ENCODE results near the gene DPP9. TPM values are rescaled to one million over a fixed set of nuclear protein-coding genes. Genes with fewer than 3 reads are reported as not detected.

The DPP9 gene
- total and polyA plus RNA-seq, 2 of the 13 experiments (the other 11 are each of a cell fraction or from before 2014, with no cell fraction given) = 8.4 to 25.8 TPM

- TF ChIP-seq PAXIP1 (CRISPR knock-in tag; conservative IDR thresholded peaks at IDR 0.05) = no peak
Measured at GRCh38 chr19:4744451-4745174, 21.0 kb upstream of the DPP9 start (continued).

DNA sequence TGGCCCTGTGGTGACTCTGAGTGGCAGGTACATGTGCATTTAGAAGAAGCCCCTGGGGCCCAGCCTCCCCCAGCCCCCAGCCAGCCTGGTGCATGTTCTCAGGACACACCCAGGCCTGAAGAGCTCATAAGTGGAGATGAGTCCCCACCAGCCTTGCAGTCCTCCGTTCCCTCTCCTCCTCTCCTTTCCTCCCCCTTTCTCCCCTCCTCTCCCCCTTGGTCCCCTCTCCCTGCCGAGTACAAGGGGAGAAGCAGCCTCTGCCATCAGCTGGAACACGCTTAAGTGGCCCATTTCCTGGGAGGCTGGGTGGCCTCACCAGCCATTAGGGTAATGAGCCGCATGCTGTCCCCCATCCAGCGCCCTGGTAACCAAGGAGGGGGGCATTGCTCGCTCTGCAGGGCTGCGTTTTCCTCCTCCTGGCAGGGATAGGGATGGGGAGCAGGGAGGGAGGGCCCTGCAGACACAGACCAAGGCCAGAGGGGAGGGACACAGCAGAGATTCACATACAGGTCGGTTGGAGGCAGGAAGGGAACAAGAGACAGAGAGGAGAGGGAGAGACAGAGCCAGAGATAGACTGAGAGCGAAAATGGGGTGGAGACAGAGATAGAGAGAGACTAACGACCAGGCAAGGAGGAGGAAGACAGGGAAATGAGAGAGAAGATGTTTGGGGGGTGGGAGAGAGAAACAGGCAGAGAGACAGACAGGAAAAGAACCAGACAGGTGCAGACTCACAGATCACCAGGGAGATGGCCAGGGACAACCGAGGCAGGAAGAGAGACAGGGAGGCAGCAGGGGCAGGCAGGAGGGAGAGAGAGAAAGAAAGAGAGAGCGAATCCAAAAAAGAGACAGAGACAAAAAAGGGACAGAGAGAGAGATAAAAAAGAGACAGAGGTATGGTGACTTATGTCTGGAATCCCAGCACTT lies 19.3 kb upstream of the DPP9 start:
- CTCF ChIA-PET (ENCODE audit: low intra/inter-chr PET ratio, low total read pairs) = no interaction called here
- TF ChIP-seq, protein P1, sequence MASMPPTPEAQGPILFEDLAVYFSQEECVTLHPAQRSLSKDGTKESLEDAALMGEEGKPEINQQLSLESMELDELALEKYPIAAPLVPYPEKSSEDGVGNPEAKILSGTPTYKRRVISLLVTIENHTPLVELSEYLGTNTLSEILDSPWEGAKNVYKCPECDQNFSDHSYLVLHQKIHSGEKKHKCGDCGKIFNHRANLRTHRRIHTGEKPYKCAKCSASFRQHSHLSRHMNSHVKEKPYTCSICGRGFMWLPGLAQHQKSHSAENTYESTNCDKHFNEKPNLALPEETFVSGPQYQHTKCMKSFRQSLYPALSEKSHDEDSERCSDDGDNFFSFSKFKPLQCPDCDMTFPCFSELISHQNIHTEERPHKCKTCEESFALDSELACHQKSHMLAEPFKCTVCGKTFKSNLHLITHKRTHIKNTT (CRISPR knock-in tag; IDR thresholded peaks at IDR 0.05) = no peak
- TF ChIP-seq PITX1 (CRISPR knock-in tag; IDR thresholded peaks at IDR 0.05) = no peak
- no peak for TF ChIP-seq MYC (CRISPR knock-in tag; IDR thresholded peaks at IDR 0.05; ENCODE audit: borderline replicate concordance)
- TF ChIP-seq ZNF773 (CRISPR knock-in tag; IDR thresholded peaks at IDR 0.05; ENCODE audit: borderline replicate concordance) = no peak
- TF ChIP-seq MATR3 (CRISPR knock-in tag; IDR thresholded peaks at IDR 0.05) = no peak
- H3K9ac ChIP-seq (ENCODE audit: insufficient read depth, low read depth, low read length) = no peak overlapping the region
- H3K4me3 ChIP-seq (replicated peaks in 1 of 3; ENCODE audit: insufficient read depth in 1 of 3, low read depth in 2 of 3, low read length in 3 of 3) = no peak overlapping the region
- DNase-seq (ENCODE audit: low spot score) (no peak), FAIRE-seq (no peak), ATAC-seq (peak; percentile 41)
- H3K9me3 ChIP-seq (ENCODE audit: low read length) = no peaks in the 10 kb centered on the region
- H3K4me2 ChIP-seq (ENCODE audit: low read depth, low read length) = no peak overlapping the region; the same call in 1 of the 2 replicates
- no peak overlapping the region for H2AFZ ChIP-seq (ENCODE audit: low read length)
- H3K27me3 ChIP-seq (ENCODE audit: control insufficient read depth in 1 of 2, insufficient read depth in 2 of 2, low read length in 2 of 2) = peaks cover 5 to 20% of the 10 kb centered on the region in 2 experiments; a peak in 4 of 5 replicates
- POLR2A ChIA-PET = no interaction called here
- in situ Hi-C loops (cut with HindIII; ENCODE audit: extremely low pct_ligation_motif_present, low pct_unique_long_range_greater_than_20kb) (no loop called here), intact Hi-C loops (cut with micrococcal nuclease; ENCODE audit: unreplicated experiment) (no loop called here)
- H3K27ac ChIP-seq (ENCODE audit: extremely low read length, insufficient read depth, low read length) = no peak overlapping the region
- peaks cover 35% of the 10 kb centered on the region for H3K4me1 ChIP-seq (ENCODE audit: insufficient read depth, low read length)
- H3K36me3 ChIP-seq (replicated peaks in 1 of 2; ENCODE audit: control insufficient read depth in 1 of 2, insufficient read depth in 2 of 2, low read length in 2 of 2) = no peaks in the 10 kb centered on the region
- H4K20me1 ChIP-seq (ENCODE audit: insufficient read depth, low read length) = no peaks in the 10 kb centered on the region
- H3K79me2 ChIP-seq (ENCODE audit: insufficient read depth, low read length) = no peaks in the 10 kb centered on the region
- WGBS (ENCODE audit: low lambda C conversion rate) = 15% methylated on average over 12 of the region's 12 CpGs
- no TSS peak for BruUV-seq (replicated peaks)
